ENCODE data around the gene SLC6A13.

DNA sequence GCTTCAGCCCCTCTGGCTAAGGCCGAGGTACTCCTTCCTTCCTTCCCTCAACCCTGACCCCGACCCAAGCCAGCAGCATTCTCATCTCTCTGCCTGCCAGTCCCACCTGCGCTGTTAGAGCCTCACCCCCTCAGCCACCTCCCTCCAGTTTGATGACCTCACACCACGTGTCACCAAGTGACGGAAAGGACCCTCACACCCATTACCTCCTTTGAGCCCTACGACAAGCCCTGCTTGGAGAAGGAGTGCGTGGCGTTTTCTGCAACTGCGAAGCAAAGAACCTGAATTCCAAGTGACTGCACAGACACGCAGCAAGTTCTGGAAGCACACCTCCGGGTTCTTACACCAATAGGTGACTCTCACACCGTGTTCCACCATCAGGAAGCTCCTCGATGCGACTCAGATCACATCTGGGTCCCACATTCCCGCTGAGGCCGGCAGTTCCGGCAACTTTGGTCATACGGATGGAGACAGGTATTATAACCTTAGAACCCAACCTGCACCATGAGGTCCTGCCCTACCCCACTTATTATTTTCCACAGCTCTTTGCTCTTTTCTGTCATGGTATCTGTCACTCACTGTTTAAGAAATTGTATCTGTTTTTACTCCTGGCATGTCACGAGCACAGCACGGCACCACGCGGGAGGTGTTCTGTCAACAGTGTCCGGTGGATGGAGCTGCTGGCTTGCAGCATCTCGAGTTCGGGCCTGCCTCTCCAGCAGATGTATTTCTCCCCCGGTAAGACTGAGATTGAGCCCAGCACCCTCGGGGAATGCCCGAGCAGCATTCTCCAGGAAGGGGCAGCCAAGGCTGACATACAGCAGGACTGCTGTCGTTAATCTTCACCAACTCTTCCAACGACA lies 43.7 kb downstream of the SLC6A13 start:
- TF ChIP-seq, protein P1, sequence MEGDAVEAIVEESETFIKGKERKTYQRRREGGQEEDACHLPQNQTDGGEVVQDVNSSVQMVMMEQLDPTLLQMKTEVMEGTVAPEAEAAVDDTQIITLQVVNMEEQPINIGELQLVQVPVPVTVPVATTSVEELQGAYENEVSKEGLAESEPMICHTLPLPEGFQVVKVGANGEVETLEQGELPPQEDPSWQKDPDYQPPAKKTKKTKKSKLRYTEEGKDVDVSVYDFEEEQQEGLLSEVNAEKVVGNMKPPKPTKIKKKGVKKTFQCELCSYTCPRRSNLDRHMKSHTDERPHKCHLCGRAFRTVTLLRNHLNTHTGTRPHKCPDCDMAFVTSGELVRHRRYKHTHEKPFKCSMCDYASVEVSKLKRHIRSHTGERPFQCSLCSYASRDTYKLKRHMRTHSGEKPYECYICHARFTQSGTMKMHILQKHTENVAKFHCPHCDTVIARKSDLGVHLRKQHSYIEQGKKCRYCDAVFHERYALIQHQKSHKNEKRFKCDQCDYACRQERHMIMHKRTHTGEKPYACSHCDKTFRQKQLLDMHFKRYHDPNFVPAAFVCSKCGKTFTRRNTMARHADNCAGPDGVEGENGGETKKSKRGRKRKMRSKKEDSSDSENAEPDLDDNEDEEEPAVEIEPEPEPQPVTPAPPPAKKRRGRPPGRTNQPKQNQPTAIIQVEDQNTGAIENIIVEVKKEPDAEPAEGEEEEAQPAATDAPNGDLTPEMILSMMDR (IDR thresholded peaks at IDR 0.05), result no peak
- TF ChIP-seq POLR2A (IDR thresholded peaks at IDR 0.05), result no peak

Measured in Peyer's patch (tissue), 4 donors.